ENCODE results near the gene SS18L1.

DNA sequence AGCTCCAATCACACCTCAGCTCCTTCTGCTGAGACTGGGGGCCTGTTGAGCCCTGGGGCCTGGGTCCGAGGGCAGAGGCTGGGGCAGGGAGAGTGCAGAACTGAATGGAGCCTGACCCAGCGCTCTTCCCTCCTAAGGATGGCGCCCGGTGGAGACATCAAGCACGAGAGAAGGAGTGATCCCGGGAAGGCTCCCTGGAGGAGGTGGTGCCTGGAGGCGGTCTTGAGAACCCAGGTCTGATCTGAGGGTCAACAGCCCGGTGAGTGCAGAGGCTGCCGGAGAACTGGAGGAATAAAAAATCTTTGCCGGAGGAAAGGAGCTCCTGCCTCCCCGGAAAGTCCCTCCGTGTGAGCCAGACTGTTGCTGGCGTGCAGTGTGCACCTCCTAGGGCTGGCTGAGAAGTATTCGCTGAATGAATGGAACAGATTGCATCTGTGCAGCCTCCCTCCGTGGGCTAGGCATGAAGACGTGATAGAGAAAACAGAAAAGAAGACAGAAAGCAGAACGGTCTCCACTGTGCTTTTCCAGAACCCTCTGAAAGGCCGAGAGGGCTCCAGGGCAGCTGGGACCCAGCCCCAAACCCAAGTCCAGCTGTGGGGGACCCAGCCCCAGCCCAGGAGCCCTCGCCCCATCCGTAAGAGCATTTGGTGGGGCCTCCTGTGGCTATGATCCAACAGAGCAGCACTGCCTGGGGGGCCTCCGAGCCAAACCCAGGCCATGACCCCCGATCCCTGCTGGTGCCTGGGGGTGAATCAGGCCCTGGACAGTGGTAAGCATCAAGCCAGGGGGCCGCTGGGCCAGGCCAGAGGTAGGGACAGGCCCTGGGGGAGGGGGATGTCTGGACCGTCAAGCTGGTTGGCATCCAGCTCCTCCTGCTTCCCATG lies 83.4 kb downstream of the SS18L1 start:
- TF ChIP-seq, protein P1, sequence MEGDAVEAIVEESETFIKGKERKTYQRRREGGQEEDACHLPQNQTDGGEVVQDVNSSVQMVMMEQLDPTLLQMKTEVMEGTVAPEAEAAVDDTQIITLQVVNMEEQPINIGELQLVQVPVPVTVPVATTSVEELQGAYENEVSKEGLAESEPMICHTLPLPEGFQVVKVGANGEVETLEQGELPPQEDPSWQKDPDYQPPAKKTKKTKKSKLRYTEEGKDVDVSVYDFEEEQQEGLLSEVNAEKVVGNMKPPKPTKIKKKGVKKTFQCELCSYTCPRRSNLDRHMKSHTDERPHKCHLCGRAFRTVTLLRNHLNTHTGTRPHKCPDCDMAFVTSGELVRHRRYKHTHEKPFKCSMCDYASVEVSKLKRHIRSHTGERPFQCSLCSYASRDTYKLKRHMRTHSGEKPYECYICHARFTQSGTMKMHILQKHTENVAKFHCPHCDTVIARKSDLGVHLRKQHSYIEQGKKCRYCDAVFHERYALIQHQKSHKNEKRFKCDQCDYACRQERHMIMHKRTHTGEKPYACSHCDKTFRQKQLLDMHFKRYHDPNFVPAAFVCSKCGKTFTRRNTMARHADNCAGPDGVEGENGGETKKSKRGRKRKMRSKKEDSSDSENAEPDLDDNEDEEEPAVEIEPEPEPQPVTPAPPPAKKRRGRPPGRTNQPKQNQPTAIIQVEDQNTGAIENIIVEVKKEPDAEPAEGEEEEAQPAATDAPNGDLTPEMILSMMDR (IDR thresholded peaks at IDR 0.05), result no peak
- no peak for TF ChIP-seq GABPA (IDR thresholded peaks at IDR 0.05; ENCODE audit: low read depth)
- TF ChIP-seq GATA2 (CRISPR knock-in tag; IDR thresholded peaks at IDR 0.05), result no peak
- no peak for TF ChIP-seq RAD21 (IDR thresholded peaks at IDR 0.05; ENCODE audit: low read length)
- TF ChIP-seq, protein P2, sequence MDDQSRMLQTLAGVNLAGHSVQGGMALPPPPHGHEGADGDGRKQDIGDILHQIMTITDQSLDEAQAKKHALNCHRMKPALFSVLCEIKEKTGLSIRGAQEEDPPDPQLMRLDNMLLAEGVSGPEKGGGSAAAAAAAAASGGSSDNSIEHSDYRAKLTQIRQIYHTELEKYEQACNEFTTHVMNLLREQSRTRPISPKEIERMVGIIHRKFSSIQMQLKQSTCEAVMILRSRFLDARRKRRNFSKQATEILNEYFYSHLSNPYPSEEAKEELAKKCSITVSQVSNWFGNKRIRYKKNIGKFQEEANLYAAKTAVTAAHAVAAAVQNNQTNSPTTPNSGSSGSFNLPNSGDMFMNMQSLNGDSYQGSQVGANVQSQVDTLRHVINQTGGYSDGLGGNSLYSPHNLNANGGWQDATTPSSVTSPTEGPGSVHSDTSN (IDR thresholded peaks at IDR 0.05), result no peak
- no peak for TF ChIP-seq YY1 (IDR thresholded peaks at IDR 0.05; ENCODE audit: low read depth)
- TF ChIP-seq SIN3A (IDR thresholded peaks at IDR 0.05; ENCODE audit: borderline replicate concordance, low read depth, low read length), result no peak

All from SK-N-SH (cell line).